ENCODE results near the gene DGKG.

The DGKG gene

GRCh38 chr3:186366206-186366605 lies 4.2 kb upstream of the DGKG start:
- no peak for DNase-seq

GRCh38 chr3:186365202-186365974 lies 3.4 kb upstream of the DGKG start:
- DNase-seq = no peak

- no peak for DNase-seq
Observed at GRCh38 chr3:186362988-186363387, 954 bp upstream of the DGKG start.

- no peak for DNase-seq
Observed at GRCh38 chr3:186362537-186362842, 456 bp upstream of the DGKG start.

DNA sequence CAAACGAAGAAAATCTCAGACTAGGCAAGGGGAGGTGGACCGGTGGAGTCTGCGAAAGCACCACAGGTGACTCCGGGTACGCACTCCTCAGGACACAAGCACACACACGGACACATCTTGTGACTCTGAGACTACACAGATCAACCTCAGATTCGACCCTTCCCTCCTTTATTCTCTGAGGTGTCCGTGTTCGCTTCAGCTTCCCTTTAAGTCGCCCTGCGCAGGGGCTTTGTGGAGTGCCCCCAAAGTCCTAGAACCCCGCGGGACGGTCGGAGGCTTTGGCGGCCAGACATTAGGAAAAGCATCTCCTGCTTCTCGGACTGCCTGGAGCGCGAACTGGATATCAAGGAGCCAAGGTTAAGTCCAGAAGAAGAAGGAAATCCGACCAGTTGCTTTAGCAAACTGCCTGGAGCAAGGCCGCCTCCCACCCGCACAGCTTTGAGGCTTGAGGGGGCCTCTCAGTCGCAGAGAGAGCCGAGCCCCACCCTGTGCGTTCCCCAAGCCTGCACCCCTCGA lies 730 bp downstream of the DGKG start:
- DNase-seq = no peak

- no peak for DNase-seq
Observed at GRCh38 chr3:186360779-186361178, 1.3 kb downstream of the DGKG start.

DNA sequence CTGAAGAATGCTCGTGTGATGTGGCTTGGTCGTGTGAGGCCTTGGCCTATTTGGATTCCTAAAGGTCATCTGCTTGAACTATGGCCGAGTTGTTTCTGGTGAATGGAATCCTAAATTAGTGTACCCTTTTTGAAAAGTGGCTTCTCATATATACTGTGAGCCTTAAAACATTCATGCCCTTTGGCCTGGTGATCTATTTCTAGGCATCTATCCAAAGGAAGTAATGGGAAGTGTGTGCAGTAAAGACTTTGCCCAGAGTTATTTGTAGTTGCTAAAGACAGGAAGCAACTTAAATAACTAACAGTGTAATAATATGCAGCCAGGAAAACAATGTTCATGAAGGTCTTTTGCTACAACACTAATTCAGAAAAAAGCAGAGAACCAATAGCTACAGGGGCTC lies 3.0 kb downstream of the DGKG start:
- DNase-seq = no peak

DNA sequence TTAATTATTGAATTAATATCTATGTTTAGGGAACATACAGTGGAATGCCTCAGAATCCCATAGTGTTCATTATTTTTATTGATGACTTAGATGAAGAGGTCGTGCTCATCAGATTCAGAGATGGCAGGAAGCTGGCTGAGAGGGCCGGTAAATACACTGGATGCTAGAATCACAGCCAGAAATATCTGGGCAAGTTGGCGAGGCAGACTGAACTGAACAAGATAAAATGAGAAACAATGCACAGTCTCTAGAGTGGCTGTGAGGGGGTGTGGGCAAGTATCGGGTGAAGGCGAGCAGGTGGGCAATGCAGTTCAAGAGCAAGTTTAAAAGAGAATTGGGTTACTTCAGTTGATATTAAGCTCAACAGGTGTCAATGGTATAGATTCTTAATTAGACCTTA lies 5.9 kb downstream of the DGKG start:
- no peak for DNase-seq

- no peak for DNase-seq
Observed at GRCh38 chr3:186354100-186354499, 7.9 kb downstream of the DGKG start.

GRCh38 chr3:186352369-186352768 lies 9.7 kb downstream of the DGKG start:
- DNase-seq = no peak

DNA sequence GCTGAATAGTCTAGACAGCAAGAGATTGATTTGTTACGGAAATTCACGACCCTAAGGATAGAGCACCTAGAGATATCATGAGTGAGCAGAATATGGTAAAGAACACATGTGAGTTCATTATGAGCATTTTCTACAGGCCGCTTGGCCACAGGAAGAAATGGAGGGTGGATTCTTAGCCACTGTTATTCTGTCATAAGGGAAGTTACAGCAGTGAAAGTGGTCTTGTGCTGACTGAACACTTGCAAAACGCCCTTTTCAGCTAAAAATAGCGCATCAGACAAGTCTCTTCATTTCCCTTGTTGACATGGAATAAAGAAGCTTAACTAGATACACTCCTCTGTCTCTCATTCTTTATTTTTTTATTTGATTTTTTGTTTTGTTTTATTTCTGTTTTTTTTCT lies 19.8 kb downstream of the DGKG start:
- DNase-seq = no peak

DNA sequence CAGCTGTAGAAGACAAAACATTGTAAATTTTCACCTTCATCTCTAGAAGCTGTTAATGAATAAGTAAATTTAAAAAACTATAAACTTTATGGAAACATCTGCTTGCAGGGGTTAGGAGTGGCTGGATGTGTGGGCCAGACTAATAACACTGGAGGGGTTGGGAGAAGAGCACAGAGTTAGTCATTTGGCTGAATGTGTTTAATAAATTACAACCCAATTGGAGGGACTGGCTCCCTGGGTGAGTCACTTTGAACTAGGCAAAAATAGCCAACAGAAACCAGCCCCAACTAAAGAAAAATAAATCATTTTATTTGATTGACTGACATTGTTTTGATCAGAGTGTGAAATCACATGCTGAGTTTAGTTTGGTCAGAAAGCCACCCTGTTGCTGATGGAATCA lies 21.8 kb downstream of the DGKG start:
- no peak for DNase-seq

GRCh38 chr3:186339180-186339918 lies 22.7 kb downstream of the DGKG start:
- no peak for DNase-seq

DNA sequence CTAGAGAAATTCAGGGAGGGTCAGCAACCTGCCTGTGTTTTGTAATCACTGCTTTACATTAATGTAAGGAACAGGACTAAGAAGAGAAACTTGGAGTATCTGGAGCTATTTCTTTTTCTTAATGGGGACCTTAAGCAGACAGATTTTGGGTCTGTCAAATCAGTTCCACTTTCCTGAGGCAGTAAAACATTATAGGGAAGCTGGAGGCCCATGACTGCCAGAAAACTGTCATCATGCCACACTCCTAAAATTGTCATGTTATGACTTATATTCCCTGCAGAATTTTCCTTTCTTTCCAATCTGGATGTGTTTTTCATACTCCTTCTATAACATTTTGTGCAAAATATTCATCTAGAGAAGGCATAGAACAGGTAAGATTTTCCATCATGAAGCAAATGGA lies 28.8 kb downstream of the DGKG start:
- no peak for DNase-seq

- no peak for DNase-seq
Observed at GRCh38 chr3:186330772-186331460, 31.1 kb downstream of the DGKG start.

GRCh38 chr3:186329589-186329988 lies 32.4 kb downstream of the DGKG start:
- DNase-seq = no peak

- DNase-seq = no peak
Observed at GRCh38 chr3:186327912-186328487, 34.0 kb downstream of the DGKG start.

GRCh38 chr3:186322761-186323160 lies 39.3 kb downstream of the DGKG start:
- DNase-seq = no peak

GRCh38 chr3:186321746-186322145 lies 40.3 kb downstream of the DGKG start:
- DNase-seq = no peak

GRCh38 chr3:186320862-186321568 lies 41.0 kb downstream of the DGKG start:
- DNase-seq = no peak

DNA sequence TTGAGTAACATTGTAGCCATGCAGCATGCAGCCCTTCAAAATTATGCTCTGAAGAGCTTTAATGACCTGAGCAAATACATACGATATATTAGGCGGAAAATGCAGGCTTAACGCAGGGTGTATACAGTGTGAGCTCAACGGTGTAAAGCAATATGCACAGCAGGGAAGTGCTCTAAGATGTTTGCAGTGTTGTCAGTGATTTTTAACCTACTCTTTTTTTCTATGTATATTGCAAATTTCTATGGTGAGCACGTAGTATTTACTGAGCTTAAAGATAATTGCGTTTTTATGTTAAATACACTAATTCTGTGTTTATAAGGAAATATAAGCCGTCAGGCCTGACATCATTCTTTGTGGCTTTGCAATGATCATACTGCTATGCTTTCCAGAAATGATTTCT lies 42.1 kb downstream of the DGKG start:
- no peak for DNase-seq

DNA sequence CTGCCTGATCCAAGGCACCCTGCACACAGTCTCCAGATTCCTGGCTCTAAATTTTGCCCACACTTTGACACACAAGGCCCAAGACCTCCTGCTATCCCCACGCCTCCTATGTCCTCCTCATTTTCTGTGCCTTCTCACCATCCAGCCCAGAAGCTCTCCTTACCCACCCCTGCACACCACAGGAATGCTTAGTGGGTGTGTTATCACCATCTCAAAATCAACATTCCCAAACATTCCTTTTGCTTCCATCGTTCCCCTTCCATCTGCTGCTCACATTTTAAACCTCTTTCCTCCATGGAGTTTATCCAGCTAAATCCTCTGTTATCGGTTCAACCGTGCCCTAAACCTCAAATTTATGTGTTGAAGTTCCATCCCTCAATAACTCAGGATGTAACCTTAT lies 43.9 kb downstream of the DGKG start:
- no peak for DNase-seq

GRCh38 chr3:186317478-186317877 lies 44.6 kb downstream of the DGKG start:
- DNase-seq = no peak
